GM21360 (cell line): ENCODE measurements around the gene ADAMTS20.

Source experiments
- ATAC-seq: cut with Tn5 transposase; IDR thresholded peaks from one replicate; pipeline ENCODE4 v1.9.1; 2021; ENCODE audit warnings: mild to moderate bottlenecking, moderate library complexity; ENCODE audit not compliant: unreplicated experiment

Gene ADAMTS20

GRCh38 chr12:43493261-43493797 is 58.7 kb downstream of the ADAMTS20 start:
- no peak for ATAC-seq

GRCh38 chr12:43482311-43483085 is 69.5 kb downstream of the ADAMTS20 start:
- no peak for ATAC-seq

GRCh38 chr12:43480591-43480990 is 71.4 kb downstream of the ADAMTS20 start:
- ATAC-seq: no peak

- no peak for ATAC-seq
These were observed 89.3 kb downstream of the ADAMTS20 start for GRCh38 chr12:43462741-43463140.

GRCh38 chr12:43462080-43462479 is 89.9 kb downstream of the ADAMTS20 start:
- no peak for ATAC-seq

- no peak for ATAC-seq
These were observed 92.7 kb downstream of the ADAMTS20 start for GRCh38 chr12:43459285-43459684.

GRCh38 chr12:43453761-43454160 is 98.2 kb downstream of the ADAMTS20 start:
- ATAC-seq: no peak

GRCh38 chr12:43444940-43445564 is 107.0 kb downstream of the ADAMTS20 start:
- peak; percentile 86 for ATAC-seq

GRCh38 chr12:43436597-43436996 is 115.4 kb downstream of the ADAMTS20 start:
- no peak for ATAC-seq

GRCh38 chr12:43434614-43435013 is 117.4 kb downstream of the ADAMTS20 start:
- ATAC-seq: no peak

GRCh38 chr12:43428088-43428600 is 123.9 kb downstream of the ADAMTS20 start:
- ATAC-seq: no peak

GRCh38 chr12:43425361-43425760 is 126.6 kb downstream of the ADAMTS20 start:
- ATAC-seq: no peak

- no peak for ATAC-seq
These were observed 135.0 kb downstream of the ADAMTS20 start for GRCh38 chr12:43416981-43417380.

- peak; percentile 93 for ATAC-seq
These were observed 144.0 kb downstream of the ADAMTS20 start for GRCh38 chr12:43407816-43408645.

- ATAC-seq: no peak
These were observed 145.2 kb downstream of the ADAMTS20 start for GRCh38 chr12:43406801-43407200.

- ATAC-seq: no peak
These were observed 149.6 kb downstream of the ADAMTS20 start for GRCh38 chr12:43402436-43402835.

- no peak for ATAC-seq
These were observed 150.9 kb downstream of the ADAMTS20 start for GRCh38 chr12:43401096-43401495.

- no peak for ATAC-seq
These were observed 155.3 kb downstream of the ADAMTS20 start for GRCh38 chr12:43396671-43397070.

GRCh38 chr12:43392116-43392515 is 159.9 kb downstream of the ADAMTS20 start:
- no peak for ATAC-seq

- no peak for ATAC-seq
These were observed 170.1 kb downstream of the ADAMTS20 start for GRCh38 chr12:43381879-43382278.

GRCh38 chr12:43378448-43378847 is 173.6 kb downstream of the ADAMTS20 start:
- no peak for ATAC-seq
